CD4-positive, alpha-beta T cell (primary cell): ENCODE measurements around the gene NRXN2. TPM values are rescaled to one million over a fixed set of nuclear protein-coding genes. Genes with fewer than 3 reads are reported as not detected.

Experiments
- ATAC-seq: fragments of 200-7000 bp; cut with Tn5 transposase; one replicate; pipeline ENCODE4 v1.10.0; 2022; ENCODE audit warnings: mild to moderate bottlenecking; ENCODE audit not compliant: poor library complexity
- CTCF ChIA-PET: fragments of 350-600 bp; sonication (Branson Sonifier 250); formaldehyde crosslinking; loops from one replicate; lab custom pipeline; 2021; ENCODE audit warnings: antibody characterized with exemption, inconsistent platforms; lab: Charles Lee
- POLR2A ChIA-PET: fragments of 350-600 bp; sonication (Branson Sonifier 250); formaldehyde crosslinking; loops from one replicate; lab custom pipeline; 2021; ENCODE audit warnings: antibody characterized with exemption, inconsistent platforms; lab: Charles Lee
- DNase-seq, 14 experiments: peaks; one replicate each; pipeline ENCODE4 v3.0.0-alpha.2; 2013 to 2020; ENCODE audit warnings: mixed read lengths in 2 of 14
- H3K27ac ChIP-seq, 2 donors: one replicate each; pipeline versions ENCODE4 v1.5.1 to v1.7.0; 2013; ENCODE audit warnings: low read length in 2 of 2, low read depth in 1 of 2, mild to moderate bottlenecking in 1 of 2
- H3K27me3 ChIP-seq, 2 experiments: 1 replicate in 1 of 2; 2 replicates in 1 of 2; pipeline versions ENCODE4 v1.6.1 to v1.7.0; 2013; ENCODE audit warnings: low read length in 2 of 2, control low read depth in 1 of 2, mild to moderate bottlenecking in 1 of 2, moderate library complexity in 1 of 2; ENCODE audit not compliant: insufficient read depth in 2 of 2, control insufficient read depth in 1 of 2
- H3K36me3 ChIP-seq: one replicate; pipeline ENCODE4 v1.6.1; 2013; ENCODE audit warnings: low read length, control low read depth; ENCODE audit not compliant: insufficient read depth
- H3K4me1 ChIP-seq: one replicate; pipeline ENCODE4 v1.6.1; 2013; ENCODE audit warnings: low read length, control low read depth; ENCODE audit not compliant: insufficient read depth
- H3K4me3 ChIP-seq: one replicate; pipeline ENCODE4 v1.5.1; 2013; ENCODE audit warnings: mild to moderate bottlenecking, low read length, moderate library complexity
- H3K9me3 ChIP-seq, 2 experiments: 1 replicate in 1 of 2; 2 replicates in 1 of 2; pipeline versions ENCODE4 v1.6.1 to v1.7.0; 2013; ENCODE audit warnings: low read length in 2 of 2, mild to moderate bottlenecking in 2 of 2, control low read depth in 1 of 2, moderate library complexity in 1 of 2; ENCODE audit not compliant: control insufficient read depth in 1 of 2, insufficient read depth in 1 of 2
- H3K27ac Mint-ChIP-seq: one replicate; pipeline ENCODE4 v1.8.0; 2020; ENCODE audit warnings: mixed read lengths
- H3K27me3 Mint-ChIP-seq: one replicate; pipeline ENCODE4 v1.8.0; 2021; ENCODE audit warnings: mixed read lengths
- H3K36me3 Mint-ChIP-seq: one replicate; pipeline ENCODE4 v1.8.0; 2021; ENCODE audit warnings: low read depth, mixed read lengths
- H3K4me1 Mint-ChIP-seq: one replicate; pipeline ENCODE4 v1.8.0; 2021; ENCODE audit warnings: low read depth, mixed read lengths
- H3K4me3 Mint-ChIP-seq: one replicate; pipeline ENCODE4 v1.8.0; 2020; ENCODE audit warnings: mild to moderate bottlenecking, mixed read lengths
- H3K9me3 Mint-ChIP-seq: one replicate; pipeline ENCODE4 v1.8.0; 2020; ENCODE audit warnings: mixed read lengths
- CTCF ChIP-seq: fragments of 200-600 bp; IDR thresholded peaks from one replicate; pipeline ENCODE4 v1.8.0; 2022; ENCODE audit warnings: antibody characterized with exemption, mild to moderate bottlenecking
- intact Hi-C, 2 experiments: fragments of 100-400 bp; cut with DNase I in 1 of 2; cut with micrococcal nuclease in 1 of 2; formaldehyde crosslinking; loops; one replicate each; pipeline versions ENCODE4 v1.15.1 to v1.9.0; 2023 to 2025; cut with DNase I, micrococcal nuclease
- total RNA-seq, 174 experiments: library from RNA in 2 of 174; stranded (reverse) in 2 of 174; gene quantifications; one replicate each; pipeline ENCODE4 v1.2.3 and lab custom pipeline; 2021 to 2026

Gene NRXN2
- total RNA-seq, 2 experiments from 2014 or later = 0.05 to 0.31 TPM

- intact Hi-C loops = loop anchor here in 1 of 2 experiments (5.0 kb wide), 2 partner anchors 127 to 237 kb away; partner anchors contain the start of genes MEN1 and PPP2R5B
- ChIA-PET POLR2A (no interaction called here), CTCF (no interaction called here)
- no peak overlapping the region for H3K4me3 Mint-ChIP-seq
- no peaks in the 10 kb centered on the region for H3K9me3 ChIP-seq
- H3K36me3 Mint-ChIP-seq = no peaks in the 10 kb centered on the region
- H3K27ac ChIP-seq = no peak overlapping the region
- peaks cover 7% of the 10 kb centered on the region for H3K27me3 Mint-ChIP-seq
- no peak for TF ChIP-seq CTCF
- peaks cover 11% of the 10 kb centered on the region for H3K4me1 ChIP-seq
- no peaks in the 10 kb centered on the region for H3K36me3 ChIP-seq
- no peaks in the 10 kb centered on the region for H3K27me3 ChIP-seq
- no peak for DNase-seq
- H3K4me1 Mint-ChIP-seq = peaks cover 14% of the 10 kb centered on the region
- ATAC-seq = no peak
- no peak overlapping the region for H3K27ac Mint-ChIP-seq
- no peaks in the 10 kb centered on the region for H3K9me3 Mint-ChIP-seq
- H3K4me3 ChIP-seq = no peak overlapping the region
These were observed 37.5 kb downstream of the NRXN2 start for GRCh38 chr11:64685536-64685935.

- no peaks in the 10 kb centered on the region for H3K9me3 Mint-ChIP-seq
- intact Hi-C loops = no loop called here
- H3K4me1 Mint-ChIP-seq = peaks cover 14% of the 10 kb centered on the region
- no peaks in the 10 kb centered on the region for H3K36me3 Mint-ChIP-seq
- no peak overlapping the region for H3K27ac Mint-ChIP-seq
- H3K36me3 ChIP-seq = no peaks in the 10 kb centered on the region
- ChIA-PET CTCF (no interaction called here), POLR2A (no interaction called here)
- DNase-seq (no peak), ATAC-seq (no peak)
- H3K4me3 ChIP-seq = no peak overlapping the region
- no peaks in the 10 kb centered on the region for H3K27me3 ChIP-seq
- no peaks in the 10 kb centered on the region for H3K9me3 ChIP-seq
- H3K4me1 ChIP-seq = peaks cover 11% of the 10 kb centered on the region
- TF ChIP-seq CTCF = no peak
- H3K4me3 Mint-ChIP-seq = no peak overlapping the region
- no peak overlapping the region for H3K27ac ChIP-seq
- H3K27me3 Mint-ChIP-seq = peaks cover 7% of the 10 kb centered on the region
These were observed 38.6 kb downstream of the NRXN2 start for GRCh38 chr11:64684357-64684756.

- no peaks in the 10 kb centered on the region for H3K9me3 Mint-ChIP-seq
- intact Hi-C loops = no loop called here
- CTCF ChIA-PET = no interaction called here
These were observed 41.8 kb downstream of the NRXN2 start for GRCh38 chr11:64681171-64681570.

More at GRCh38 chr11:64681171-64681570, 41.8 kb downstream of the NRXN2 start:
- Histone ChIP-seq H3K4me1 (no peaks in the 10 kb centered on the region), H3K27ac (no peak overlapping the region), H3K9me3 (no peaks in the 10 kb centered on the region), H3K4me3 (no peak overlapping the region), H3K36me3 (no peaks in the 10 kb centered on the region), H3K27me3 (peaks cover 3 to 9% of the 10 kb centered on the region in 2 experiments)
- ATAC-seq (no peak), DNase-seq (no peak)
- Mint-ChIP-seq H3K4me3 (no peak overlapping the region), H3K4me1 (no peaks in the 10 kb centered on the region), H3K36me3 (no peaks in the 10 kb centered on the region), H3K27ac (no peak overlapping the region), H3K27me3 (peaks cover 23% of the 10 kb centered on the region)
- POLR2A ChIA-PET = no interaction called here
- no peak for TF ChIP-seq CTCF
